H9 (cell line): ENCODE results near the gene ATAD2B. TPM values are rescaled to one million over a fixed set of nuclear protein-coding genes. Genes with fewer than 3 reads are reported as not detected.

Experiments
- DNase-seq: peaks from one replicate; pipeline ENCODE4 v3.0.0-alpha.2; 2017
- H2AFZ ChIP-seq: one replicate; pipeline ENCODE4 v1.6.1; 2013; ENCODE audit warnings: mild to moderate bottlenecking, low read length, control low read depth, moderate library complexity
- H2AK5ac ChIP-seq: 2 replicates; pipeline ENCODE4 v1.6.1; 2013; ENCODE audit warnings: low read length, control low read depth, mixed read lengths; ENCODE audit not compliant: insufficient read length
- H2BK120ac ChIP-seq: one replicate; pipeline ENCODE4 v1.6.1; 2013; ENCODE audit warnings: low read depth, mild to moderate bottlenecking, low read length, control low read depth, inconsistent platforms; ENCODE audit not compliant: poor library complexity, severe bottlenecking
- H2BK12ac ChIP-seq: 2 replicates; pipeline ENCODE4 v1.6.1; 2013; ENCODE audit warnings: low read length, control low read depth, mixed read lengths, low read depth; ENCODE audit not compliant: insufficient read length
- H2BK15ac ChIP-seq: 2 replicates; pipeline ENCODE4 v1.6.1; 2013; ENCODE audit warnings: low read depth, low read length, control low read depth
- H2BK20ac ChIP-seq: one replicate; pipeline ENCODE4 v1.6.1; 2013; ENCODE audit warnings: low read depth, mild to moderate bottlenecking, low read length, control low read depth, inconsistent platforms; ENCODE audit not compliant: poor library complexity, severe bottlenecking
- H2BK5ac ChIP-seq: 2 replicates; pipeline ENCODE4 v1.6.1; 2013; ENCODE audit warnings: low read length, control low read depth, mixed read lengths; ENCODE audit not compliant: insufficient read length
- H3K14ac ChIP-seq: 2 replicates; pipeline ENCODE4 v1.6.1; 2013; ENCODE audit warnings: low read length, control low read depth; ENCODE audit not compliant: insufficient read depth
- H3K18ac ChIP-seq: 2 replicates; pipeline ENCODE4 v1.6.1; 2013; ENCODE audit warnings: low read depth, mild to moderate bottlenecking, mixed read lengths, low read length, control low read depth; ENCODE audit not compliant: insufficient read length
- H3K23ac ChIP-seq: 2 replicates; pipeline ENCODE4 v1.6.1; 2013; ENCODE audit warnings: low read length, control low read depth, mixed read lengths, low read depth; ENCODE audit not compliant: insufficient read length
- H3K23me2 ChIP-seq: 2 replicates; pipeline ENCODE4 v1.6.1; 2013; ENCODE audit warnings: low read depth, mild to moderate bottlenecking, mixed read lengths, low read length, control low read depth; ENCODE audit not compliant: insufficient read length, poor library complexity, severe bottlenecking
- H3K27ac ChIP-seq: 2 replicates; pipeline ENCODE4 v1.5.1; 2013; ENCODE audit warnings: low read length, control low read depth, mixed read lengths, low read depth; ENCODE audit not compliant: insufficient read length
- H3K27me3 ChIP-seq: 2 replicates; pipeline ENCODE4 v1.6.1; 2013; ENCODE audit warnings: low read length, control low read depth, inconsistent platforms; ENCODE audit not compliant: insufficient read depth
- H3K4ac ChIP-seq: 2 replicates; pipeline ENCODE4 v1.6.1; 2013; ENCODE audit warnings: low read depth, mild to moderate bottlenecking, control low read depth, inconsistent platforms, low read length, moderate library complexity
- H3K4me1 ChIP-seq: 2 replicates; pipeline ENCODE4 v1.6.1; 2013; ENCODE audit warnings: low read length, control low read depth, inconsistent platforms; ENCODE audit not compliant: insufficient read depth
- H3K4me2 ChIP-seq: 2 replicates; pipeline ENCODE4 v1.6.1; 2013; ENCODE audit warnings: low read length, control low read depth, mixed read lengths; ENCODE audit not compliant: insufficient read length, insufficient read depth
- H3K56ac ChIP-seq: 2 replicates; pipeline ENCODE4 v1.6.1; 2013; ENCODE audit warnings: low read depth, mild to moderate bottlenecking, mixed read lengths, low read length, control low read depth; ENCODE audit not compliant: insufficient read length
- H3K79me1 ChIP-seq: 2 replicates; pipeline ENCODE4 v1.6.1; 2013; ENCODE audit warnings: low read depth, mild to moderate bottlenecking, moderate library complexity, low read length, control low read depth, inconsistent platforms; ENCODE audit not compliant: insufficient read depth, poor library complexity, severe bottlenecking
- H3K79me2 ChIP-seq: 2 replicates; pipeline ENCODE4 v1.6.1; 2013; ENCODE audit warnings: low read length, control low read depth, inconsistent platforms; ENCODE audit not compliant: insufficient read depth
- H3K9ac ChIP-seq: 2 replicates; pipeline ENCODE4 v1.6.1; 2013; ENCODE audit warnings: low read length, control low read depth, mixed read lengths; ENCODE audit not compliant: insufficient read length; ENCODE audit errors: extremely low read depth
- H3K9me3 ChIP-seq: one replicate; pipeline ENCODE4 v1.6.1; 2013; ENCODE audit warnings: low read depth, low read length, inconsistent platforms; ENCODE audit not compliant: control insufficient read depth
- H3T11ph ChIP-seq: one replicate; pipeline ENCODE4 v1.6.1; 2013; ENCODE audit warnings: mild to moderate bottlenecking, low read length, control low read depth, inconsistent platforms
- H4K20me1 ChIP-seq: one replicate; pipeline ENCODE4 v1.6.1; 2013; ENCODE audit not compliant: control insufficient read depth, insufficient read length, insufficient read depth
- H4K5ac ChIP-seq: 2 replicates; pipeline ENCODE4 v1.6.1; 2013; ENCODE audit warnings: low read depth, mild to moderate bottlenecking, mixed read lengths, low read length, control low read depth; ENCODE audit not compliant: insufficient read length
- H4K8ac ChIP-seq: replicated peaks from 2 replicates; pipeline ENCODE4 v1.6.1; 2013; ENCODE audit warnings: low read length, control low read depth, mixed read lengths, low read depth; ENCODE audit not compliant: insufficient read length
- H4K91ac ChIP-seq: 2 replicates; pipeline ENCODE4 v1.6.1; 2013; ENCODE audit warnings: low read depth, mild to moderate bottlenecking, moderate library complexity, mixed read lengths, low read length, control low read depth; ENCODE audit not compliant: insufficient read length
- H3K27ac Mint-ChIP-seq, 3 experiments: 2 replicates in 2 of 3; 3 replicates in 1 of 3; pipeline ENCODE4 v1.8.0; 2020 to 2021; ENCODE audit warnings: mixed read lengths in 3 of 3, mild to moderate bottlenecking in 1 of 3, moderate library complexity in 1 of 3
- H3K27me3 Mint-ChIP-seq: 2 replicates; pipeline ENCODE4 v1.8.0; 2021; ENCODE audit warnings: low read depth, mild to moderate bottlenecking, moderate library complexity, mixed read lengths
- H3K36me3 Mint-ChIP-seq, 3 experiments: 2 replicates in 2 of 3; 3 replicates in 1 of 3; pipeline ENCODE4 v1.8.0; 2020 to 2021; ENCODE audit warnings: low read depth in 3 of 3, mixed read lengths in 3 of 3; ENCODE audit not compliant: insufficient read depth in 1 of 3
- H3K4me1 Mint-ChIP-seq, 2 experiments: 2 replicates each; pipeline ENCODE4 v1.8.0; 2020; ENCODE audit warnings: mixed read lengths in 2 of 2
- H3K4me3 Mint-ChIP-seq, 2 experiments: 2 replicates in 1 of 2; 3 replicates in 1 of 2; pipeline ENCODE4 v1.8.0; 2020 to 2021; ENCODE audit warnings: mild to moderate bottlenecking in 2 of 2, mixed read lengths in 2 of 2, moderate library complexity in 1 of 2
- H3K9me3 Mint-ChIP-seq, 2 experiments: 2 replicates in 1 of 2; 3 replicates in 1 of 2; pipeline ENCODE4 v1.8.0; 2020; ENCODE audit warnings: mild to moderate bottlenecking in 2 of 2, mixed read lengths in 2 of 2, moderate library complexity in 1 of 2
- WGBS: extraction: QIAGEN DNeasy Blood & Tissue Kit; methylation state at CpG from one replicate; pipeline ENCODE4 v1.1.7; 2013; ENCODE audit warnings: missing lambda C conversion rate, low lambda C conversion rate, mixed read lengths; ENCODE audit not compliant: insufficient read length; ENCODE audit errors: extremely low coverage; 5-methylcytosine and 5-hydroxymethylcytosine counted together
- total RNA-seq: library from RNA; stranded (reverse); gene quantifications from 2 replicates; pipeline ENCODE4 v1.2.1, GENCODE V29; 2021
- TF ChIP-seq, protein P1 (sequence below): fragments of 200-600 bp; sonication (generic); conservative IDR thresholded peaks from 3 replicates; pipeline ENCODE4 v1.8.0; 2021; ENCODE audit warnings: antibody characterized with exemption, mild to moderate bottlenecking

The ATAD2B gene
- total RNA-seq, 1 experiment from 2014 or later = 21.4 TPM

DNA sequence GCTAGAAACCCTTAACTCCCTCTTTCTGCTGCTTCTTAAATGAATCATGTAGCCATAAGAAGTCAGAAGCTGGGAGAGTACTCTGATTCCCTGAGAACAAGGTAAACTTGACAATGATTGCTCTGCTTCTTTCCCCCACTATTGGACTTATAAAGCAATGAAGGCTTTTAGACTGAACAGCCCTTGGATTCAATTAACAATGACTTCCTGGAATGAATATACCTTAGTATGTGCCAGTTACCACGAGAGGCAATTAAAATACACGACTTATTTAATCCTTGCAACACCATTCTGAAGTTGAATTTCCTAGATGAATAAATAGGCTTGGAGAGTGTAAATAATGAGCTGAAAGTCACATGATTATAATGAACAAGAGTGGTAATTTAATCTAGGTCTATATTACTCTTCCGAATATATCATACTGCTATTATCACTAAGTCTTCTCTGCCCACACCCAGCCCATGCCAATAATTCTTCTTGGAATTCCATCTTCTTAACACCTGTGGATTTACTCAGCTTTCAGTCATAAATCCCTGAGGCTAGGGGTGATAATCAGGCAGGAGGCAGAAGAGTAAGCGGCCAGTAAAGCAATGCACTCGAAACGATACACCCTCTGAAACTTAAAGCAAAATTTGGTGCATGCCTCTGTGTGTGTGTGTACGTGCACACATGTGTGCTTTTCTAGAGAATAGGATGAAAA, 170.2 kb downstream of the ATAD2B start:
- Histone ChIP-seq H2BK12ac (no peak overlapping the region), H4K5ac (no peak overlapping the region), H3K27me3 (no peaks in the 10 kb centered on the region), H3K18ac (no peak overlapping the region), H3K56ac (no peak overlapping the region), H4K91ac (no peak overlapping the region), H3K27ac (no peak overlapping the region), H3K9ac (no peak overlapping the region), H2AFZ (no peak overlapping the region), H2BK5ac (no peak overlapping the region), H3K23me2 (no peaks in the 10 kb centered on the region), H2BK15ac (no peak overlapping the region), H3K79me1 (no peaks in the 10 kb centered on the region), H2AK5ac (no peak overlapping the region), H3K4me1 (no peaks in the 10 kb centered on the region), H2BK120ac (no peak overlapping the region), H2BK20ac (no peak overlapping the region), H3K79me2 (no peaks in the 10 kb centered on the region), H4K8ac (no peak overlapping the region), H3K4ac (no peak overlapping the region), H3K23ac (no peak overlapping the region), H3K9me3 (no peaks in the 10 kb centered on the region), H3K14ac (no peak overlapping the region), H4K20me1 (no peaks in the 10 kb centered on the region), H3T11ph (no peak overlapping the region), H3K4me2 (no peak overlapping the region)
- peaks cover 27 to 36% of the 10 kb centered on the region in 2 experiments for H3K4me1 Mint-ChIP-seq
- DNase-seq = no peak
- peaks cover 2 to 19% (median 10%) of the 10 kb centered on the region in 3 experiments; a peak in 5 of 7 replicates for H3K36me3 Mint-ChIP-seq
- TF ChIP-seq, protein P1, sequence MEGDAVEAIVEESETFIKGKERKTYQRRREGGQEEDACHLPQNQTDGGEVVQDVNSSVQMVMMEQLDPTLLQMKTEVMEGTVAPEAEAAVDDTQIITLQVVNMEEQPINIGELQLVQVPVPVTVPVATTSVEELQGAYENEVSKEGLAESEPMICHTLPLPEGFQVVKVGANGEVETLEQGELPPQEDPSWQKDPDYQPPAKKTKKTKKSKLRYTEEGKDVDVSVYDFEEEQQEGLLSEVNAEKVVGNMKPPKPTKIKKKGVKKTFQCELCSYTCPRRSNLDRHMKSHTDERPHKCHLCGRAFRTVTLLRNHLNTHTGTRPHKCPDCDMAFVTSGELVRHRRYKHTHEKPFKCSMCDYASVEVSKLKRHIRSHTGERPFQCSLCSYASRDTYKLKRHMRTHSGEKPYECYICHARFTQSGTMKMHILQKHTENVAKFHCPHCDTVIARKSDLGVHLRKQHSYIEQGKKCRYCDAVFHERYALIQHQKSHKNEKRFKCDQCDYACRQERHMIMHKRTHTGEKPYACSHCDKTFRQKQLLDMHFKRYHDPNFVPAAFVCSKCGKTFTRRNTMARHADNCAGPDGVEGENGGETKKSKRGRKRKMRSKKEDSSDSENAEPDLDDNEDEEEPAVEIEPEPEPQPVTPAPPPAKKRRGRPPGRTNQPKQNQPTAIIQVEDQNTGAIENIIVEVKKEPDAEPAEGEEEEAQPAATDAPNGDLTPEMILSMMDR = no peak
- no CpG with 5 or more reads among the region's 7 CpGs for WGBS
- no peaks in the 10 kb centered on the region for H3K27me3 Mint-ChIP-seq
- peak overlapping the region in 1 of 3 experiments; percentile 12; a peak in 1 of 7 replicates for H3K27ac Mint-ChIP-seq
- H3K4me3 Mint-ChIP-seq = no peak overlapping the region
- no peaks in the 10 kb centered on the region for H3K9me3 Mint-ChIP-seq
